ENCODE data around the gene GALNT1. TPM values are rescaled to one million over a fixed set of nuclear protein-coding genes. Genes with fewer than 3 reads are reported as not detected.

Gene GALNT1
- total and polyA plus RNA-seq, 10 of the 15 experiments (the other 5 are each of a cell fraction or from before 2014, with no cell fraction given) = 8.0 to 53.7 (median 29.9) TPM

GRCh38 chr18:35695803-35696202 is 114.3 kb downstream of the GALNT1 start (continued):
- TF ChIP-seq PBX3 (IDR thresholded peaks at IDR 0.05; ENCODE audit: insufficient replicate concordance, low read depth, low read length) = no peak

DNA sequence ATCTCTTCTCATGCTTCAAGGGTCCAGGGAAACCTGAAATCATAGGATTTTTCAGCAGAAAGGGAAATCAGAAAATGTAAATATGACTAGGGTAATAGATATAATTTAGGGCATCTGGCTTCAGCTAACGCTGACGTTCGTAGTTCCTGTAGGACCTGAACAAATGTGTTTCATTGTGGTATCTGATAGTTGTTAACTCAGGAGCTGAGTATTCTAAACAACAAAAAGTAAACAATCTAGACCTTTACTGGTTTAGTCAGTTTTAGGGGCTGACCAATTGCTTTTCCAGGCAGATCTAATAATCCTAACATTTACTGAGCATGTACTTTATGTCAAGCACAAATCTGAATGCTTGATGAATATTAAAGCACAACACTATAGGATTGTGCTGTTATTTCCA is 114.8 kb downstream of the GALNT1 start:
- Histone ChIP-seq H3K9me3 (replicated peaks; ENCODE audit: control insufficient read depth, insufficient read depth, low read length) (no peaks in the 10 kb centered on the region), H3K4me3 (no peak overlapping the region), H3K4me1 (ENCODE audit: control insufficient read depth, insufficient read depth, low read length) (no peaks in the 10 kb centered on the region), H4K20me1 (ENCODE audit: control insufficient read depth, insufficient read depth) (no peaks in the 10 kb centered on the region), H2AFZ (ENCODE audit: control insufficient read depth, low read depth, low read length) (no peak overlapping the region), H3K9ac (ENCODE audit: control insufficient read depth, insufficient read depth, low read length) (no peak overlapping the region), H3K36me3 (ENCODE audit: control insufficient read depth in 2 of 2, insufficient read depth in 2 of 2, low read length in 1 of 2) (no peaks in the 10 kb centered on the region; a peak in 2 of 4 replicates), H3K27ac (ENCODE audit: control insufficient read depth, insufficient read depth) (no peak overlapping the region), H3K4me2 (ENCODE audit: control insufficient read depth, insufficient read depth) (no peak overlapping the region), H3K27me3 (replicated peaks in 1 of 2; ENCODE audit: control insufficient read depth in 2 of 2, insufficient read depth in 2 of 2, low read length in 1 of 2) (no peaks in the 10 kb centered on the region), H3K79me2 (ENCODE audit: control insufficient read depth, insufficient read depth, low read length) (no peaks in the 10 kb centered on the region)
- ATAC-seq (no peak), FAIRE-seq (no peak), DNase-seq (ENCODE audit: low read depth, low spot score) (no peak)
- intact Hi-C loops (cut with micrococcal nuclease; ENCODE audit: unreplicated experiment) = no loop called here
- RAD21 ChIA-PET (ENCODE audit: unreplicated experiment) = no interaction called here
- in situ Hi-C loops (cut with MboI) = no loop called here
- BruUV-seq (replicated peaks) = no TSS peak
- POLR2A ChIA-PET = no interaction called here
- CTCF ChIA-PET = interaction anchor here (0.7 kb wide), 1 partner anchor 48 kb away, joined by 3 read pairs; no protein-coding TSS in a partner anchor
- 93% methylated on average over 3 of the region's 3 CpGs for WGBS (ENCODE audit: insufficient coverage, insufficient replicate concordance, low lambda C conversion rate, missing lambda C conversion rate)
- SMC1A ChIA-PET (ENCODE audit: uncharacterized antibody, unreplicated experiment) = interaction anchor here (1.0 to 1.7 kb wide), 2 partner anchors 9 to 11 kb away, joined by 3 to 4 read pairs; no protein-coding TSS in a partner anchor
- TF ChIP-seq, protein P1, sequence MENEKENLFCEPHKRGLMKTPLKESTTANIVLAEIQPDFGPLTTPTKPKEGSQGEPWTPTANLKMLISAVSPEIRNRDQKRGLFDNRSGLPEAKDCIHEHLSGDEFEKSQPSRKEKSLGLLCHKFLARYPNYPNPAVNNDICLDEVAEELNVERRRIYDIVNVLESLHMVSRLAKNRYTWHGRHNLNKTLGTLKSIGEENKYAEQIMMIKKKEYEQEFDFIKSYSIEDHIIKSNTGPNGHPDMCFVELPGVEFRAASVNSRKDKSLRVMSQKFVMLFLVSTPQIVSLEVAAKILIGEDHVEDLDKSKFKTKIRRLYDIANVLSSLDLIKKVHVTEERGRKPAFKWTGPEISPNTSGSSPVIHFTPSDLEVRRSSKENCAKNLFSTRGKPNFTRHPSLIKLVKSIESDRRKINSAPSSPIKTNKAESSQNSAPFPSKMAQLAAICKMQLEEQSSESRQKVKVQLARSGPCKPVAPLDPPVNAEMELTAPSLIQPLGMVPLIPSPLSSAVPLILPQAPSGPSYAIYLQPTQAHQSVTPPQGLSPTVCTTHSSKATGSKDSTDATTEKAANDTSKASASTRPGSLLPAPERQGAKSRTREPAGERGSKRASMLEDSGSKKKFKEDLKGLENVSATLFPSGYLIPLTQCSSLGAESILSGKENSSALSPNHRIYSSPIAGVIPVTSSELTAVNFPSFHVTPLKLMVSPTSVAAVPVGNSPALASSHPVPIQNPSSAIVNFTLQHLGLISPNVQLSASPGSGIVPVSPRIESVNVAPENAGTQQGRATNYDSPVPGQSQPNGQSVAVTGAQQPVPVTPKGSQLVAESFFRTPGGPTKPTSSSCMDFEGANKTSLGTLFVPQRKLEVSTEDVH (IDR thresholded peaks at IDR 0.05; ENCODE audit: low read depth, partially characterized antibody) = no peak
- TF ChIP-seq MEF2B (IDR thresholded peaks at IDR 0.05; ENCODE audit: partially characterized antibody, poor library complexity, severe bottlenecking) (no peak), ZNF687 (IDR thresholded peaks at IDR 0.05) (no peak), KAT2A (conservative IDR thresholded peaks at IDR 0.05; ENCODE audit: control insufficient read depth, low read depth, low read length) (no peak), SKIL (IDR thresholded peaks at IDR 0.05; ENCODE audit: low read depth, poor library complexity, severe bottlenecking) (no peak), IRF5 (IDR thresholded peaks at IDR 0.05; ENCODE audit: borderline replicate concordance) (no peak), SP1 (IDR thresholded peaks at IDR 0.05; ENCODE audit: low read depth, low read length) (no peak), TARDBP (IDR thresholded peaks at IDR 0.05; ENCODE audit: borderline replicate concordance) (no peak), BRCA1 (IDR thresholded peaks at IDR 0.05; ENCODE audit: low read depth, low read length) (no peak)
